ENCODE results near the gene NCOA1. TPM values are rescaled to one million over a fixed set of nuclear protein-coding genes. Genes with fewer than 3 reads are reported as not detected.

NCOA1 gene
- polyA plus RNA-seq, 1 donor from 2014 or later: 8.7 TPM

- H3K9me3 Mint-ChIP-seq: peaks cover 0 to 2% (median 0%) of the 10 kb centered on the region in 3 donors
- H3K36me3 Mint-ChIP-seq: peaks cover 10% of the 10 kb centered on the region
- H3K27me3 Mint-ChIP-seq: no peaks in the 10 kb centered on the region
- H3K4me3 Mint-ChIP-seq: no peak overlapping the region
- no peak overlapping the region for H3K27ac Mint-ChIP-seq
- peaks cover 0 to 8% (median 6%) of the 10 kb centered on the region in 3 donors for H3K4me1 Mint-ChIP-seq
Observed at GRCh38 chr2:24620936-24621335, 129.9 kb downstream of the NCOA1 start.

DNA sequence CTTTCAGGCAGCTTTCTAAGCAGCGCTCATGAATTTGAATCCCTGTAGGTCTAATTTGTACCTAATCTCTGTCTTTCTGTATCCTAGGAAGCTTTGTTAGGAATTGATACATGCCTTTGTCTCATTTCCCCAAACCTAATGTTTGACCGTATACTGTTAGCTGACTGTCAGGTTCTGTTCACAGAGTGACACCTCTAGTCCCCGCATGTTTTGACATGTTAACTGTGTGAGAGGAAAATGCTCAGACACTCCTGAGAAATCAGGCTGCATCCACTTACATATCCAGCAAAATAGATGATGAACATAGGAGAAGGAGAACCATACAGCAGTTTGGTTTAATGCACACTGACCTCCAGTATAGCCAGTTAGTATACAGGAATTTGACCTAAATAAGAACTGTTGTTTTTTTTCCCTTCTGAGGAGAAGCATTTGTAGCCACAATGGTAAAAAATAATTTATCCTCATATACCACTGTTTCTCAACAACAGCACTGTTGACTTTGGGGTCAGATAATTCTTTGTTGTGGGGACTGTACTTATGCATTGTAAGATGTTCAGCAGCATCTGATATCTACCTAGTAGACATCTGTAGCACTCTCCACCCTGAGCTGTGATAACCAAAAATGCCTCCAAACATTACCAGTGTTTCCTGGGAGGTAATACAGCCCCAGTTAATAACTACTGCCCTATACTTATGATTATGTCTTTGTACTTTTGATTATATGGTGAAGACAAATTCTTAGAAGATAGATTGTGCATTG, 130.9 kb downstream of the NCOA1 start:
- peaks cover 1 to 12% (median 6%) of the 10 kb centered on the region in 3 donors for H3K4me1 Mint-ChIP-seq

GRCh38 chr2:24623535-24623934, 132.5 kb downstream of the NCOA1 start:
- Mint-ChIP-seq H3K27me3 (no peaks in the 10 kb centered on the region), H3K4me1 (peaks cover 1 to 12% (median 8%) of the 10 kb centered on the region in 3 donors), H3K9me3 (peaks cover 0 to 2% (median 0%) of the 10 kb centered on the region in 3 donors), H3K36me3 (peaks cover 8% of the 10 kb centered on the region), H3K27ac (no peak overlapping the region), H3K4me3 (no peak overlapping the region)

More for the DNA sequence above, 130.9 kb downstream of the NCOA1 start:
- no peaks in the 10 kb centered on the region for H3K27me3 Mint-ChIP-seq
- no peak overlapping the region for H3K4me3 Mint-ChIP-seq
- peaks cover 10% of the 10 kb centered on the region for H3K36me3 Mint-ChIP-seq
- peaks cover 0 to 2% (median 0%) of the 10 kb centered on the region in 3 donors for H3K9me3 Mint-ChIP-seq
- H3K27ac Mint-ChIP-seq: no peak overlapping the region

GRCh38 chr2:24625728-24626127, 134.7 kb downstream of the NCOA1 start:
- peaks cover 0 to 2% (median 0%) of the 10 kb centered on the region in 3 donors for H3K9me3 Mint-ChIP-seq
- no peak overlapping the region for H3K4me3 Mint-ChIP-seq
- H3K4me1 Mint-ChIP-seq: peaks cover 1 to 14% (median 14%) of the 10 kb centered on the region in 3 donors
- H3K27ac Mint-ChIP-seq: no peak overlapping the region
- H3K36me3 Mint-ChIP-seq: peaks cover 4% of the 10 kb centered on the region
- no peaks in the 10 kb centered on the region for H3K27me3 Mint-ChIP-seq

GRCh38 chr2:24626131-24626530, 135.1 kb downstream of the NCOA1 start:
- H3K27ac Mint-ChIP-seq: no peak overlapping the region
- peaks cover 1 to 14% (median 14%) of the 10 kb centered on the region in 3 donors for H3K4me1 Mint-ChIP-seq
- H3K36me3 Mint-ChIP-seq: peaks cover 4% of the 10 kb centered on the region
- no peaks in the 10 kb centered on the region for H3K27me3 Mint-ChIP-seq
- peak overlapping the region in 1 of 4 donors; percentile 9 for H3K4me3 Mint-ChIP-seq
- H3K9me3 Mint-ChIP-seq: peaks cover 0 to 2% (median 0%) of the 10 kb centered on the region in 3 donors

GRCh38 chr2:24628746-24629145, 137.7 kb downstream of the NCOA1 start:
- no peak overlapping the region for H3K4me3 Mint-ChIP-seq
- H3K36me3 Mint-ChIP-seq: no peaks in the 10 kb centered on the region
- peaks cover 0 to 2% (median 0%) of the 10 kb centered on the region in 3 donors for H3K9me3 Mint-ChIP-seq
- peaks cover 10 to 31% (median 19%) of the 10 kb centered on the region in 3 donors for H3K4me1 Mint-ChIP-seq
- no peak overlapping the region for H3K27ac Mint-ChIP-seq
- H3K27me3 Mint-ChIP-seq: no peaks in the 10 kb centered on the region

DNA sequence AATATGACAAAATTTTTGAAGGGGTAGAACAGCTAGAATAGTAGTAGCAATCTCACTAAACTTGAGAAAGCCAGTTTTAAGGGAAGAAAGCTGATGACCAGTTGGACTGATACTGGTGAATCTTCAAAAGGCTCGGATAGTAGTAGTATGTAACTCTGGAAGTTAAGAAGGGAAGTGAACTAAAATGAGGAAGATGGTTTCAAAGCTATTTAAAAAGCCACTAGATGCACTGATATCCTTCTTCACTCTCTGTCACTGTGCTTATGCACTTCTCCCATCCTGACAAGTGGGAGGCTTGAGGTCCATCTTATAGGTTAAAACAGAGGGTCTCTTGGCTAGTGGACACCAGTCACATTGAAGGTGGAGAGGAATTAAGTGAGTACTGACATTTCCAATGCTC, 141.1 kb downstream of the NCOA1 start:
- no peak overlapping the region for H3K27ac Mint-ChIP-seq
- H3K36me3 Mint-ChIP-seq: peaks cover 2% of the 10 kb centered on the region
- peaks cover 9 to 30% (median 15%) of the 10 kb centered on the region in 3 donors for H3K4me1 Mint-ChIP-seq
- no peaks in the 10 kb centered on the region for H3K9me3 Mint-ChIP-seq
- no peak overlapping the region for H3K4me3 Mint-ChIP-seq
- H3K27me3 Mint-ChIP-seq: no peaks in the 10 kb centered on the region

- H3K36me3 Mint-ChIP-seq: peaks cover 11% of the 10 kb centered on the region
- peaks cover 12 to 25% (median 15%) of the 10 kb centered on the region in 3 donors for H3K4me1 Mint-ChIP-seq
- no peaks in the 10 kb centered on the region for H3K27me3 Mint-ChIP-seq
- H3K9me3 Mint-ChIP-seq: peaks cover 0 to 8% (median 0%) of the 10 kb centered on the region in 3 donors
- no peak overlapping the region for H3K4me3 Mint-ChIP-seq
- no peak overlapping the region for H3K27ac Mint-ChIP-seq
Observed at GRCh38 chr2:24635181-24635580, 144.1 kb downstream of the NCOA1 start.

DNA sequence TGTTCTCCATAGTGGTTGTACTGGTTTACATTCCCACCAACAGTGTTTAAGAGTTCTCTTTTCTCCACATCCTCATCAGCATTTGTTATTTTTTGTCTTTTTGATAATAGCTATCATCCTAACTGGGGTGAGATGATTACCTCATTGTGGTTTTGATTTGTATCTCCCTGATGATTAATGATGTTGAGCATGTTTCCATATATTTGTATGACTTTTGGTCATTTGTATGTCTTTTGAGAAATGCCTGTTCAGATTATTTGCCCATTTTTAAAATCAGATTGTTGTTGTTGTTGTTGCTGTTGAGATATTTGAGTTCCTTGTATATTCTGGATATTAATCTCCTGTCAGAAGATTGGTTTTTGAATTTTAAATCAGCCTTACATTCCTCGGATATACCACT, 147.5 kb downstream of the NCOA1 start:
- H3K36me3 Mint-ChIP-seq: peaks cover 11% of the 10 kb centered on the region
- peaks cover 7 to 12% (median 12%) of the 10 kb centered on the region in 3 donors for H3K4me1 Mint-ChIP-seq
- H3K4me3 Mint-ChIP-seq: no peak overlapping the region
- H3K27me3 Mint-ChIP-seq: no peaks in the 10 kb centered on the region
- H3K27ac Mint-ChIP-seq: no peak overlapping the region
- H3K9me3 Mint-ChIP-seq: peaks cover 0 to 8% (median 0%) of the 10 kb centered on the region in 3 donors

DNA sequence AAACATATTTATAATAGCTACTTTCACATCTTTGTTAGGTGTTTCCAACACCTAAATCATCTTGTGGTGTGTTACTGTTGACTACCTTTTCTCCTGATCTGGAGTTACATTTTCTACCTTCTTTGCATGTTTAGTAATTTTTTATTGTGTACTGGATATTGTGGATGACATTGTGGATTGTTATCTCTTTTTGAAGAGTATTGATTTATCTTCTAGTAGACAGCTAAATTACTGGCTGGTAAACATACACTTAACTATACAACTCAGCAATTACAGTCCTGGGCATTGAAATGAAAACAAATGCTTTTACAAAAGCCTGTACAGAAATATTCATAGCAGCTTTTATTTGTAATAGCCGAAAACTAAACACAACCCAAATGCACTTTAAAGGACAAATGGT, 151.3 kb downstream of the NCOA1 start:
- Mint-ChIP-seq H3K27me3 (no peaks in the 10 kb centered on the region), H3K36me3 (peaks cover 9% of the 10 kb centered on the region), H3K4me3 (no peak overlapping the region), H3K4me1 (peaks cover 6 to 8% (median 7%) of the 10 kb centered on the region in 3 donors), H3K9me3 (peaks cover 0 to 8% (median 0%) of the 10 kb centered on the region in 3 donors), H3K27ac (peak overlapping the region in 1 of 3 donors; percentile 37)

DNA sequence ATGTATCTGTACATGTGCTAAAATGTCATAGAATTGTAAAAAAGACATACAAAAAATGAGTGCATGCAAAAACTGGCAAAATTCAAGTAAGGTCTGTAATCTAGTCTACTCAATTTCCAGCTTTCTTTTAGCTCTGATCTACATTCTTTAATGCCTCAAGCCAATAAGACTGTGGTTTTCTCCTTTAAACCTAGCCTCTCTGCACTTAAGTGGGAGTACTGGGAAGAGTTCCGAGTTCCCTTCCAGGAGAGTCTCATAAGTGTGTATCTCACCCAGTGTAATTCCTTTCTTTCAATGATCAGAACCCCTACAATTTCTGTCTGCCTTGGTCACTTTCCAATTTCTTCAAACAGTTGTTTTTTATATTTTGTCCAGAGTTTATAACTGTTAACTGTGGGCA, 152.0 kb downstream of the NCOA1 start:
- peaks cover 6% of the 10 kb centered on the region for H3K36me3 Mint-ChIP-seq
- peaks cover 0 to 8% (median 0%) of the 10 kb centered on the region in 3 donors for H3K9me3 Mint-ChIP-seq
- H3K27ac Mint-ChIP-seq: no peak overlapping the region
- H3K4me3 Mint-ChIP-seq: no peak overlapping the region
- H3K4me1 Mint-ChIP-seq: peaks cover 6 to 8% (median 7%) of the 10 kb centered on the region in 3 donors
- no peaks in the 10 kb centered on the region for H3K27me3 Mint-ChIP-seq

DNA sequence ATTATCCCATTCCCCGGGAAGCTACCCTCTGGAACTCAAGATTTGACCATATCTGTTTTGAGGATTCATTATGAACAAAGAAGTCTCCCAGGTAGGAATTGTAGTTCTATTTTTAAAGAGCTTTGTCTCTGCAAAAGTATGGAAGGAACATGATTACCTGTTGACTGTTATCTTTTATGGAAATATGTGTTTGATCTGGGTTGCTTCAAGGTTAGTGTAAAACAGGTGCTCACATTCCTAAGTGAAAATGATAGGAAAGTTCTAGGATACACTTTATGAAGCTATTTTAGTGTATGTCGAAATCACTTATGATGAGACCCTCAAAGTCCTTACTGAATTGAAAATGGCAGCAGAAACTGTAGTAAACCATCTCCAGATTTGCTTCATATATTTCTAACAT, 153.0 kb downstream of the NCOA1 start:
- no peak overlapping the region for H3K27ac Mint-ChIP-seq
- peaks cover 6 to 8% (median 7%) of the 10 kb centered on the region in 3 donors for H3K4me1 Mint-ChIP-seq
- H3K27me3 Mint-ChIP-seq: no peaks in the 10 kb centered on the region
- no peaks in the 10 kb centered on the region for H3K9me3 Mint-ChIP-seq
- no peaks in the 10 kb centered on the region for H3K36me3 Mint-ChIP-seq
- H3K4me3 Mint-ChIP-seq: no peak overlapping the region

- peaks cover 0 to 3% (median 2%) of the 10 kb centered on the region in 3 donors for H3K9me3 Mint-ChIP-seq
- H3K4me3 Mint-ChIP-seq: no peak overlapping the region
- H3K27me3 Mint-ChIP-seq: no peaks in the 10 kb centered on the region
- H3K27ac Mint-ChIP-seq: no peak overlapping the region
- H3K4me1 Mint-ChIP-seq: peaks cover 20 to 25% (median 23%) of the 10 kb centered on the region in 3 donors
- H3K36me3 Mint-ChIP-seq: peaks cover 7% of the 10 kb centered on the region
Observed at GRCh38 chr2:24650997-24651642, 160.1 kb downstream of the NCOA1 start.

DNA sequence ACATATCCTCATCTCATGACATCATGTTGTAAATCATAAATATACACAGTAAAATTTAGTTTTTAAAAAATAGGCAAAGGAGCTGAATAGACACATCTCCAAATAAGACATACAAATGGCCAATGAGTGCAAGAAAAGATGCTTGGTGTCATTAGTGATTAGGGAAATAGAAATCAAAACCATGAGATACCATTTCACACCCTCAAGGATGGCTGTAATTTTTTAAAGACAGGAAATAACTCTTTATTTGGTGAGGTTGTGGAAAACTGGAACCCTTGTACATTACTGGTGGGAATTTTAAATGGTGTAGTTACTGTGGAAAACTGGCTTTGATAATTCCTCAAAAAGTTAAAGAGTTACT, 160.6 kb downstream of the NCOA1 start:
- H3K27ac Mint-ChIP-seq: peak overlapping the region in 2 of 3 donors; percentile 7 to 69
- H3K36me3 Mint-ChIP-seq: peaks cover 7% of the 10 kb centered on the region
- H3K4me3 Mint-ChIP-seq: peak overlapping the region in 1 of 4 donors; percentile 17
- H3K4me1 Mint-ChIP-seq: peaks cover 22 to 28% (median 26%) of the 10 kb centered on the region in 3 donors
- peaks cover 0 to 3% (median 2%) of the 10 kb centered on the region in 3 donors for H3K9me3 Mint-ChIP-seq
- H3K27me3 Mint-ChIP-seq: no peaks in the 10 kb centered on the region

Data from IgD-negative memory B cell (primary cell).